AG04450 (cell line): Measurements from ENCODE around the gene NECTIN1. TPM values are rescaled to one million over a fixed set of nuclear protein-coding genes. Genes with fewer than 3 reads are reported as not detected.

ENCODE experiments used
- CTCF ChIA-PET: fragments of 300-600, 350-600 bp; formaldehyde crosslinking; extraction: SDS; loops from one replicate; lab custom pipeline; 2022; ENCODE audit warnings: antibody characterized with exemption, inconsistent platforms; lab: Charles Lee
- POLR2A ChIA-PET: fragments of 350-600 bp; formaldehyde crosslinking; extraction: SDS; loops from one replicate; lab custom pipeline; 2021; ENCODE audit warnings: antibody characterized with exemption, inconsistent platforms; lab: Yijun Ruan, JAX
- DNase-seq: peaks from one replicate; pipeline ENCODE4 v3.0.0-alpha.2; 2011; ENCODE audit warnings: low read depth, low spot score
- H3K27ac ChIP-seq: one replicate; pipeline ENCODE4 v1.5.1; 2012; ENCODE audit warnings: low read depth, low read length, control low read depth
- H3K27me3 ChIP-seq: one replicate; pipeline ENCODE4 v1.6.0; 2012; ENCODE audit warnings: low read length; ENCODE audit not compliant: control insufficient read depth, insufficient read depth
- H3K4me3 ChIP-seq: 2 replicates; pipeline ENCODE4 v1.5.1; 2011; ENCODE audit warnings: mild to moderate bottlenecking, low read depth, low read length, control low read depth
- H3K9me3 ChIP-seq: 2 replicates; pipeline ENCODE4 v1.5.1; 2012; ENCODE audit warnings: low read length; ENCODE audit not compliant: control insufficient read depth, insufficient read depth
- CTCF ChIP-seq: IDR thresholded peaks from 2 replicates; pipeline ENCODE4 v1.5.1; 2011; ENCODE audit warnings: low read depth, low read length, control low read depth, inconsistent platforms
- polyA plus RNA-seq: library from polyadenylated mRNA; depleted of rRNA; stranded (reverse); fragments of >200 nt; gene quantifications from 2 replicates; pipeline ENCODE4 v1.2.3, GENCODE V29; 2011

NECTIN1 gene
- polyA plus RNA-seq, 1 experiment: 2.8 TPM

DNA sequence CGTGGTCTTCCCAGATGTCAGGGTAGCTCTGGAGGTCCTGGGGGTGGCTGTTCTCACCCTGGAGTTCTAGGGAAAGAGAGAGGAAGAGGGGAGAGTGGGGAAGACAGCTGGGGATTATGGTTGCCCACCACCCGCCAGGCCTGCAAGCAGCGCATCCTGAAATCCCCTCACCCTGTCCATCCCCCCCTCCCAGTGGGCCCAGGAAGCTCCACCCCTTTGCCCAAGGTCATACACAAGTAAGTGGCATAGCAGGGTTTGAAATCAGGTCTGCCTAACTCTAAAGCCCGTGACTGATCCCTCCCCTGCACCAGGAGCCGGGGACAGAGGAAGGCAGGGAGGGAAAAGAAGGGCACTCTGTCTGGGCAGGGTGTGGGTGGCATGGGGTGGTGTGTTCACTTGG lies 105.3 kb downstream of the NECTIN1 start:
- no peak for TF ChIP-seq CTCF
- Histone ChIP-seq H3K27ac (no peak overlapping the region), H3K4me3 (no peak overlapping the region), H3K27me3 (peaks cover 42% of the 10 kb centered on the region), H3K9me3 (no peaks in the 10 kb centered on the region; the same call in 1 of the 2 replicates)
- CTCF ChIA-PET: interaction anchor here (0.5 to 1.2 kb wide), 3 partner anchors 9 to 352 kb away, joined by 3 to 7 read pairs (median 3); no protein-coding TSS in a partner anchor
- no peak for DNase-seq
- POLR2A ChIA-PET: no interaction called here

- CTCF ChIA-PET: interaction anchor here (0.7 kb wide), 1 partner anchor 8 kb away, joined by 3 read pairs; no protein-coding TSS in a partner anchor
Observed at GRCh38 chr11:119622454-119623143, 106.4 kb downstream of the NECTIN1 start.

DNA sequence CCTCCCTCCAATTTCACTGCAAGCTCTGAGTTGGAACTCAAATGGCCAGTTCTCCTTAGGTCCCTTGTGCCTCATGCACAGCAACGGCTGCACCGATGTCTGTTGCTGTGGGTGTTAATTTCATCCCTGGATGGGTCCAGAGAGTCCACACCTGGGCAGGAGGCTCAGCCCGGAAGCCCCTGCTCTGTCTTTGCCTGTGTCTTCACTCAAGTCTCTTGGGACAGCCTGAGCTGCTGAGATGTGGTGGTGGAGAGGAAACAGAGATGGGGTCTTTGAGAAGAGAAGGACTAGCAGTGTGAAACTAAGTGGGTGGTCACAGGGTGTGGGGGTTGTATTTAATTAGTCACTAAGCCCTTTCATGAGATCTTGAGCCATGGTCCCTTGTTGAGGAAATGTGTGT lies 109.3 kb downstream of the NECTIN1 start:
- Histone ChIP-seq H3K9me3 (no peaks in the 10 kb centered on the region; the same call in 1 of the 2 replicates), H3K27me3 (peaks cover 20% of the 10 kb centered on the region), H3K27ac (no peak overlapping the region), H3K4me3 (no peak overlapping the region)
- POLR2A ChIA-PET: interaction anchor here (0.5 kb wide), 1 partner anchor 52 kb away, joined by 4 read pairs; no protein-coding TSS in a partner anchor
- DNase-seq: no peak
- CTCF ChIA-PET: interaction anchor here (0.9 kb wide), 1 partner anchor 109 kb away, joined by 3 read pairs; the partner anchor contains the start of gene NECTIN1
- TF ChIP-seq CTCF: no peak

More at GRCh38 chr11:119622454-119623143, 106.4 kb downstream of the NECTIN1 start:
- TF ChIP-seq CTCF: no peak
- peaks cover 36% of the 10 kb centered on the region for H3K27me3 ChIP-seq
- no peak overlapping the region for H3K27ac ChIP-seq
- POLR2A ChIA-PET: no interaction called here
- DNase-seq: no peak
- H3K9me3 ChIP-seq: no peaks in the 10 kb centered on the region; the same call in 1 of the 2 replicates
- no peak overlapping the region for H3K4me3 ChIP-seq

GRCh38 chr11:119618208-119618909 lies 110.6 kb downstream of the NECTIN1 start:
- Histone ChIP-seq H3K27me3 (peaks cover 14% of the 10 kb centered on the region), H3K4me3 (no peak overlapping the region), H3K27ac (no peak overlapping the region), H3K9me3 (no peaks in the 10 kb centered on the region)
- TF ChIP-seq CTCF: no peak
- DNase-seq: no peak
- POLR2A ChIA-PET: no interaction called here
- CTCF ChIA-PET: interaction anchor here (0.7 to 0.9 kb wide), 2 partner anchors 84 to 111 kb away, joined by 3 read pairs; partner anchors contain the start of gene NECTIN1
